Trophoblast cell (in vitro differentiated cells and primary cell): ENCODE data around the gene ANXA7.

Experiments
- DNase-seq, 2 donors: peaks; one replicate each; pipeline ENCODE4 v3.0.0-alpha.2; 2016
- H2AFZ ChIP-seq: 2 replicates; pipeline ENCODE4 v1.6.1; 2013; ENCODE audit warnings: low read length, moderate library complexity, mild to moderate bottlenecking; ENCODE audit not compliant: insufficient read depth, poor library complexity
- H2AK5ac ChIP-seq: 2 replicates; pipeline ENCODE4 v1.6.1; 2013; ENCODE audit warnings: mild to moderate bottlenecking, low read length
- H2BK120ac ChIP-seq: 2 replicates; pipeline ENCODE4 v1.6.1; 2013; ENCODE audit warnings: low read length, mild to moderate bottlenecking, moderate library complexity; ENCODE audit not compliant: insufficient read depth, poor library complexity
- H2BK12ac ChIP-seq: 2 replicates; pipeline ENCODE4 v1.6.1; 2013; ENCODE audit warnings: mild to moderate bottlenecking, low read length, moderate library complexity
- H2BK5ac ChIP-seq: 2 replicates; pipeline ENCODE4 v1.6.1; 2013; ENCODE audit warnings: low read length, low read depth, moderate library complexity, mild to moderate bottlenecking; ENCODE audit not compliant: poor library complexity
- H3K14ac ChIP-seq: 2 replicates; pipeline ENCODE4 v1.6.1; 2013; ENCODE audit warnings: mild to moderate bottlenecking, low read length
- H3K18ac ChIP-seq: 2 replicates; pipeline ENCODE4 v1.6.1; 2013; ENCODE audit warnings: mild to moderate bottlenecking, low read length
- H3K23ac ChIP-seq: 2 replicates; pipeline ENCODE4 v1.6.1; 2013; ENCODE audit warnings: low read length
- H3K27ac ChIP-seq: 2 replicates; pipeline ENCODE4 v1.5.1; 2013; ENCODE audit warnings: low read depth, mild to moderate bottlenecking, inconsistent platforms, low read length, moderate library complexity
- H3K27me3 ChIP-seq: 2 replicates; pipeline ENCODE4 v1.6.1; 2013; ENCODE audit warnings: inconsistent platforms, mild to moderate bottlenecking, low read length, moderate library complexity; ENCODE audit not compliant: insufficient read depth
- H3K36me3 ChIP-seq, 2 experiments: 1 replicate in 1 of 2; 2 replicates in 1 of 2; pipeline ENCODE4 v1.6.1; 2013; ENCODE audit warnings: low read length in 2 of 2, mild to moderate bottlenecking in 2 of 2, moderate library complexity in 1 of 2; ENCODE audit not compliant: insufficient read depth in 2 of 2, control insufficient read depth in 1 of 2
- H3K4ac ChIP-seq: 2 replicates; pipeline ENCODE4 v1.6.1; 2013; ENCODE audit warnings: low read depth, mild to moderate bottlenecking, low read length, moderate library complexity
- H3K4me1 ChIP-seq, 2 experiments: 1 replicate in 1 of 2; 2 replicates in 1 of 2; pipeline ENCODE4 v1.6.1; 2013; ENCODE audit warnings: low read length in 2 of 2, mild to moderate bottlenecking in 2 of 2, moderate library complexity in 1 of 2; ENCODE audit not compliant: insufficient read depth in 2 of 2, control insufficient read depth in 1 of 2
- H3K4me2 ChIP-seq: 2 replicates; pipeline ENCODE4 v1.6.1; 2013; ENCODE audit warnings: inconsistent platforms, mild to moderate bottlenecking, low read length, moderate library complexity
- H3K4me3 ChIP-seq: 2 replicates; pipeline ENCODE4 v1.5.1; 2013; ENCODE audit warnings: mild to moderate bottlenecking, low read depth, low read length, inconsistent platforms
- H3K79me1 ChIP-seq: one replicate; pipeline ENCODE4 v1.6.1; 2013; ENCODE audit warnings: low read length
- H3K79me2 ChIP-seq: 2 replicates; pipeline ENCODE4 v1.6.1; 2013; ENCODE audit warnings: low read length, mild to moderate bottlenecking; ENCODE audit not compliant: control insufficient read depth, insufficient read depth, poor library complexity
- H3K9ac ChIP-seq: 2 replicates; pipeline ENCODE4 v1.6.1; 2013; ENCODE audit warnings: mild to moderate bottlenecking, low read length
- H3K9me3 ChIP-seq: 2 replicates; pipeline ENCODE4 v1.6.1; 2013; ENCODE audit warnings: low read depth, mild to moderate bottlenecking, control low read depth, inconsistent platforms, low read length; ENCODE audit not compliant: insufficient read depth
- H4K12ac ChIP-seq: 2 replicates; pipeline ENCODE4 v1.6.1; 2013; ENCODE audit warnings: low read depth, mild to moderate bottlenecking, low read length, moderate library complexity
- H4K8ac ChIP-seq: 2 replicates; pipeline ENCODE4 v1.6.1; 2013; ENCODE audit warnings: low read depth, mild to moderate bottlenecking, low read length, moderate library complexity
- H4K91ac ChIP-seq: one replicate; pipeline ENCODE4 v1.6.1; 2013; ENCODE audit warnings: low read depth, mild to moderate bottlenecking, low read length, moderate library complexity
- WGBS: extraction: QIAGEN DNeasy Blood & Tissue Kit; methylation state at CpG from one replicate; pipeline ENCODE4 v1.1.7; 2013; ENCODE audit warnings: missing lambda C conversion rate; ENCODE audit not compliant: insufficient read length, insufficient coverage; ENCODE audit errors: extremely low coverage; 5-methylcytosine and 5-hydroxymethylcytosine counted together

The ANXA7 gene

GRCh38 chr10:73449113-73449512 lies 35.3 kb upstream of the ANXA7 start:
- H3K36me3 ChIP-seq, result peaks cover 4 to 6% of the 10 kb centered on the region in 2 experiments
- no peak overlapping the region for H3K18ac ChIP-seq
- DNase-seq, result no peak
- no peaks in the 10 kb centered on the region for H3K79me2 ChIP-seq
- no peak overlapping the region for H4K12ac ChIP-seq
- no peak overlapping the region for H4K91ac ChIP-seq
- H3K23ac ChIP-seq, result no peak overlapping the region
- no peak overlapping the region for H3K14ac ChIP-seq
- no peak overlapping the region for H2BK12ac ChIP-seq
- H2AFZ ChIP-seq, result no peak overlapping the region
- no peak overlapping the region for H2BK5ac ChIP-seq
- WGBS, result no CpG with 5 or more reads among the region's 1 CpG
- no peaks in the 10 kb centered on the region for H3K79me1 ChIP-seq
- H2AK5ac ChIP-seq, result no peak overlapping the region
- no peak overlapping the region for H3K4me3 ChIP-seq
- H3K27me3 ChIP-seq, result no peaks in the 10 kb centered on the region
- H3K4ac ChIP-seq, result no peak overlapping the region
- H3K4me1 ChIP-seq, result no peaks in the 10 kb centered on the region
- no peak overlapping the region for H3K27ac ChIP-seq
- no peak overlapping the region for H3K9ac ChIP-seq
- no peak overlapping the region for H3K4me2 ChIP-seq
- no peak overlapping the region for H2BK120ac ChIP-seq
- H4K8ac ChIP-seq, result no peak overlapping the region
- H3K9me3 ChIP-seq, result no peaks in the 10 kb centered on the region

GRCh38 chr10:73448384-73448783 lies 34.5 kb upstream of the ANXA7 start:
- Histone ChIP-seq H3K18ac (no peak overlapping the region), H3K27ac (no peak overlapping the region), H2AK5ac (no peak overlapping the region), H4K8ac (no peak overlapping the region), H3K36me3 (peaks cover 4 to 6% of the 10 kb centered on the region in 2 experiments), H2AFZ (no peak overlapping the region), H3K9ac (no peak overlapping the region), H4K12ac (no peak overlapping the region), H3K79me2 (no peaks in the 10 kb centered on the region), H3K9me3 (no peaks in the 10 kb centered on the region), H2BK12ac (no peak overlapping the region), H3K4ac (no peak overlapping the region), H3K14ac (no peak overlapping the region), H4K91ac (no peak overlapping the region), H3K79me1 (no peaks in the 10 kb centered on the region), H3K4me1 (no peaks in the 10 kb centered on the region), H3K4me2 (no peak overlapping the region), H2BK5ac (no peak overlapping the region), H3K27me3 (no peaks in the 10 kb centered on the region), H3K23ac (no peak overlapping the region), H2BK120ac (no peak overlapping the region), H3K4me3 (no peak overlapping the region)
- DNase-seq, result no peak
- no CpG with 5 or more reads among the region's 1 CpG for WGBS

GRCh38 chr10:73446926-73447325 lies 33.1 kb upstream of the ANXA7 start:
- H3K79me1 ChIP-seq, result no peaks in the 10 kb centered on the region
- no peaks in the 10 kb centered on the region for H3K9me3 ChIP-seq
- H2AFZ ChIP-seq, result no peak overlapping the region
- H3K4me2 ChIP-seq, result no peak overlapping the region
- no peak overlapping the region for H2BK12ac ChIP-seq
- H3K23ac ChIP-seq, result no peak overlapping the region
- no peaks in the 10 kb centered on the region for H3K4me1 ChIP-seq
- no peak overlapping the region for H3K14ac ChIP-seq
- no peak overlapping the region for H4K91ac ChIP-seq
- H4K8ac ChIP-seq, result no peak overlapping the region
- no peak overlapping the region for H4K12ac ChIP-seq
- no peak overlapping the region for H3K4me3 ChIP-seq
- H2BK120ac ChIP-seq, result no peak overlapping the region
- DNase-seq, result peak; percentile 82 to 91
- H3K4ac ChIP-seq, result no peak overlapping the region
- no peak overlapping the region for H3K9ac ChIP-seq
- H3K27ac ChIP-seq, result no peak overlapping the region
- H3K79me2 ChIP-seq, result no peaks in the 10 kb centered on the region
- no peaks in the 10 kb centered on the region for H3K27me3 ChIP-seq
- no peak overlapping the region for H2BK5ac ChIP-seq
- H3K36me3 ChIP-seq, result peaks cover 4% of the 10 kb centered on the region in 2 experiments
- H2AK5ac ChIP-seq, result no peak overlapping the region
- no peak overlapping the region for H3K18ac ChIP-seq

- Histone ChIP-seq H3K4me3 (no peak overlapping the region), H3K14ac (no peak overlapping the region), H3K27me3 (no peaks in the 10 kb centered on the region), H3K36me3 (peaks cover 4% of the 10 kb centered on the region in 2 experiments), H3K4me1 (no peaks in the 10 kb centered on the region), H3K23ac (no peak overlapping the region), H4K91ac (no peak overlapping the region), H3K9ac (no peak overlapping the region), H4K12ac (no peak overlapping the region), H3K79me1 (no peaks in the 10 kb centered on the region), H2BK5ac (no peak overlapping the region), H4K8ac (no peak overlapping the region), H3K79me2 (no peaks in the 10 kb centered on the region), H2AFZ (no peak overlapping the region), H3K4me2 (no peak overlapping the region), H2BK120ac (no peak overlapping the region), H3K9me3 (no peaks in the 10 kb centered on the region), H3K4ac (no peak overlapping the region), H3K18ac (no peak overlapping the region), H2BK12ac (no peak overlapping the region), H3K27ac (no peak overlapping the region), H2AK5ac (no peak overlapping the region)
- WGBS, result no CpG with 5 or more reads among the region's 1 CpG
- DNase-seq, result no peak
Measured at GRCh38 chr10:73444457-73444856, 30.6 kb upstream of the ANXA7 start.
